Measurements from ENCODE around the gene DMAP1.
"Not testable (repeated sequence)": the region's sequence is repeated elsewhere in the genome, so short reads cannot be mapped to it uniquely, and the experiment has no call there.

Gene DMAP1

GRCh38 chr1:44213222-44214112 is at the start of gene DMAP1:
TSS of gene DMAP1 (plus strand) at chr1:44213471. CDS start at chr1:44213754, 283 bp downstream.
- no peak for FAIRE-seq

GRCh38 chr1:44168520-44169098 is 44.7 kb upstream of the DMAP1 start:
- FAIRE-seq, result no peak

GRCh38 chr1:44170281-44170823 is 42.9 kb upstream of the DMAP1 start:
- FAIRE-seq, result no peak

DNA sequence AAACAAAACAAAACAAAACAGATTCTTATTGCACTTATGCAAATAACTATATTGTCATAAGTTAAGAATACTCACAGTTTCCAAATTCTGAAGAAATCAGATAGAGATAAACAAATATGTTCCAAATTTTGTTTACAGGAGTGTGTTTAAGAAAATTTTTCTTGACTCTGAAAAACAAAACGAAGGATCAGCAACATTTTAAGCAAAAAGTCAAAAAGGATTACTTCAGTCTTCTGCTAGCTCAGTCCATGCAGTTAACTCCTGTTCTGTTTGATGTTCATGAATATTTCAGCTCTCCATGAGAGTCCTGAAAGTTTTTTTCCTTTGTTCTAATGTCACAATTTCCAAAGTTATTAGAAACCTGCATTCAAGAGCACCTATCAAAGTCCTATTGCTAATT is 38.6 kb upstream of the DMAP1 start:
- no peak for FAIRE-seq

DNA sequence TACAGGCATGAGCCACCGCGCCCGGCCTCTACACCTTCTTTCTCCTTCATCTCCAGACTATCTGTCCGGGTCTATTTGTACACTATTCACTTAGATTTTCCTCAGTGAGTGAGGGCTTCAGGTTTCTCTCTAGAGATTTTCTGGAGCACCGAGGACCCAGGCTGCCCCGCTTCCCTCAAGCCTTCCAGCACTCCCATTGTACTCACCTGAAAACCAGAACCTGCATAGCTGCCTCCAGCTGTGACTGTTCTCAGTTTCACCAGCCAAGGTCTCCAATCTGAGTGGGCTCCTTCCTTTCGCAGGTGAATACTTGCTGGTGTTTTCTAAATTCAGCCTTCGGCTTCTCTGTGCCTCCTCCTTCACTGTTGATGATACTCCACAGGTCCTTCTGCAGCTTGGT is 12.9 kb upstream of the DMAP1 start:
- no peak for FAIRE-seq

DNA sequence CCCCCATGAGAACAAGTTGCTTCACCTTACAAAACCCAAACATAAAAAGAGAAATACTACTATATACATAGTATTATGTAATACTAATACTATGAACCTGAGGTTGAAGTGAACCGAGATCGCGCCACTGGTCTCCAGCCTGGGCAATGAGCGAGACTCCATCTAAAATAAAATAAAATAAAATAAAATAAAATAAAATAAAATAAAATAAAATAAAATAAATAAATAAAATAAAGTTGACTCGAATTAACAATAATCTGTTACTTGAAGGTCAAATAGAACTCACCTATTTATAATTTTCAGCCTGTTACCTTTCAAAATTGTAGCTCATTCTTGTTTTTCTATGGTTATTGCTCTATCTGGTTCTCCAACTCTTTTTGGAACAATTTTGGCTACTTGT is 6.7 kb upstream of the DMAP1 start:
- FAIRE-seq, result not testable (repeated sequence)

DNA sequence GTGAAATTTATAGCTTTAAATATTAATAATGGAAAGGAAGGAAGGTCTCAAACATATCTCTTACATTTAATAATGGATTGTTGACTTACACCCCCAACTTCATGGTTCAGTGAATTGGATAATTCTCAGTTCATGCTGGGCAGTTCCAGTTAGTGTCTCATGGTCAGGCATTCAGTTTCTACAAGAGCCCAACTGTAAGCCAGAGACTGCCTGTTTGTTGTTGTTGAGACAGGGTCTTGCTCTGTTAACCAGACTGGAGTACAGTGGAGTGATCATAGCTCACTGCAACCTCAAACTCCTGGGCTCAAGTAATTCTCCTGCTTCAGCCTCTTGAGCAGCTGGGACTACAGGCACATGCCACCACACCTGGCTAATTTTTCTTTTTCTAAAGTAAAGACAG is 5.0 kb upstream of the DMAP1 start:
- no peak for FAIRE-seq

DNA sequence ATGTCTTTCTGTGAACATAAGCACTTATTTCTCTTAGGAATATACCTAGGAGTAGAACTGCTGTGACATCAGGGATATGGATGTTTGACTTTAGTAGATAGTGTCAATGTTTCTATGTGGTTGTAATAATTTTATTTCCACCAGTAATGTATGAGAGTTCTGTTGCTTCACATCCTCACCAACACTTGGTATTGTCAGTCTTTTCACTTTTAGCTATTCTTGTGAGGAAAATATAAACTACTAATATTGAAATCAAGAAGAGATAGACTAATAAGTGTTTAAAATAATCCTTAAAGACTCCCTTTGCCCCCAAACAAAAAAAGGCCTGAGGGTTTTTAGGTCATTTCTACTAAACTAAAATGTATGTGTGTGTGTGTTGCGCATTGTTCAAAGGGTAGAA is 2.7 kb upstream of the DMAP1 start:
- FAIRE-seq, result no peak

DNA sequence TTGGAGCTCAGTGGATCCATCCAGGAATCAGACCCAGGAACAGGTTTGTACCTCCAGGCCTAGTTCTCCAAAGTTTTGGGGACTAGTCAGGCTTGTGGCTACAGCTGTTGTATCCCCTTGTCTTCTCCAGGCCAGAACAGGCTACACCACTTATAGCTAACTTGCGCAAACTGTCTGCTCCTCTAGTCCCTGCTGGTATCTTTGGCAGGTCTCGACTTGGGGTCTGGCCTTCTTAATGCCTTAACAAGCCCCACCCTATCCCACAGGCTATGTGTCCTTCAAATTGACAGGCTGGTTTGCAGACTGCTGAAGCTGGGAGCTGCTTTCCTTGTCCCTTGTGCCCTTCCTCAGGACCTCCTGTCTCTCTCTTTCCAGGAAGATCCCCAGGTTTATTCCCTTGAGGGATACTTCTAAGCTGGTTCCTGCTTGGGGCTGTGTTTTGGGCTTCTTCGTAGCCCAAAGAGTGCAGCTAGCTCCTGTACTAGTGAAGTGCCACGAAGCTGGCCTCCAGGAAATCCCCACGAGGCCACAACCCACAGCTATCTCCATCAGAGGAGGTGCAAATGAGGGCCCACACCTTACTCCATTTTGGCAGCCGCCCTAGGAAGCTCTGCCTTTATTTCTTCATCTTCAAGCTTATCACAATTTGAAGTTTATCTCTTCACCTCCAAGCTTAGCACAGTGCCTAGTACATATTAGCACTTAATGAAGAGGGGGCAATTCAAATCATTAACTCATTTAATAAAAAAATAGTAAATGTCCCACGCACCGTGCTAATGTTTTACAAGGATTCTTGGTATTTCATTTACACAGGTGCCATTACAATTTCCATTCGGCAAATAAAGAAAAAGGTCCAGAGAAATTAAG is 683 bp upstream of the DMAP1 start:
- no peak for FAIRE-seq

DNA sequence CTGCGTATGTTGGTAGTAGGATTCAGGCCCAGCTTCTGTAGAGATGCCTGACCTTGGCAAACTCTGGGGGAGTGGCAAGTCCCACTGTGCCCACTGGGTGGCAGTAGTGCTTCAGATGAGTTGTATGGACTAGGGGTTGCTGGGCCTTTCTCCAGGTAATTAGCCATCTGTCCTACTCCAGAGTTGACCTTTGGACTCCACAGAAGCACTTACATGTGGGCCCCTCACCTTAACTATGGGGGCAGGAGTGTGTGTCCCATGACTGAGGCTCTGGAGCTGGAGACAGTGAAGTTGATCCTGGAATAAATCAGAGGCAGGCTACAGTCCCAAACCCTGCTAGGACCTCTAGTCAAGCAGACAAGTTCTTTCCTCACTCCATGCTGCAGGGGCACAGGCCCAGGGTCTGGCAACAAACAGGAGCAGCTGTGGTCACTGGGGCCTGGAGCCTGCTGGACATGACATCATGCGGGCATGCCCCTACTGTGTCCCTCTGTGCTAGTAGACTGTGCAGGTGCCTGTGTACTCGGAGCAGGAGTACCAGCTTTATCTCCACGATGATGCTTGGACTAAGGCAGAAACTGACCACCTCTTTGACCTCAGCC is 4.6 kb downstream of the DMAP1 start:
- FAIRE-seq, result no peak

GRCh38 chr1:44218503-44219300 is 5.4 kb downstream of the DMAP1 start:
- FAIRE-seq, result no peak

- FAIRE-seq, result no peak
Observed at GRCh38 chr1:44219301-44219626, 6.0 kb downstream of the DMAP1 start.

DNA sequence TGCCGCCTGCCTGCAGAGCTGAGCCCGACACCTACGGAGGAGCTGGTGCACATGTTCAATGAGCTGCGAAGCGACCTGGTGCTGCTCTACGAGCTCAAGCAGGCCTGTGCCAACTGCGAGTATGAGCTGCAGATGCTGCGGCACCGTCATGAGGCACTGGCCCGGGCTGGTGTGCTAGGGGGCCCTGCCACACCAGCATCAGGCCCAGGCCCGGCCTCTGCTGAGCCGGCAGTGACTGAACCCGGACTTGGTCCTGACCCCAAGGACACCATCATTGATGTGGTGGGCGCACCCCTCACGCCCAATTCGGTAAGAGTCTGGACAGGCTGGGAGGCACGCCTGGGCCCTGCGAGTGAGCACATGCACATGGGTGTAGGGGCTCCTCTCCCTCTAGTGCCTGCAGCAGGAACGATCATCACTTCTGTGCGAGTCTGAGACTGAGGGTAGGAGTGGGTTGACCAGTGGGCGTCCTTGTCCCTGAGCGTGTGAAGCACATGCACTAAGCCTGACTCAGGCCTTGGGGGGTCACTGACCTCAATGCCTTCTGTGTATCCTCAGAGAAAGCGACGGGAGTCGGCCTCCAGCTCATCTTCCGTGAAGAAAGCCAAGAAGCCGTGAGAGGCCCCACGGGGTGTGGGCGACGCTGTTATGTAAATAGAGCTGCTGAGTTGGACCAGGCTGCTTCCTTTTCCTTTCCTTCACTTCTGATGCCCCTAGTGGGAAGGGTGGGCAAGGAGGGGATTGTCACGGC is 6.9 kb downstream of the DMAP1 start:
- FAIRE-seq, result no peak

DNA sequence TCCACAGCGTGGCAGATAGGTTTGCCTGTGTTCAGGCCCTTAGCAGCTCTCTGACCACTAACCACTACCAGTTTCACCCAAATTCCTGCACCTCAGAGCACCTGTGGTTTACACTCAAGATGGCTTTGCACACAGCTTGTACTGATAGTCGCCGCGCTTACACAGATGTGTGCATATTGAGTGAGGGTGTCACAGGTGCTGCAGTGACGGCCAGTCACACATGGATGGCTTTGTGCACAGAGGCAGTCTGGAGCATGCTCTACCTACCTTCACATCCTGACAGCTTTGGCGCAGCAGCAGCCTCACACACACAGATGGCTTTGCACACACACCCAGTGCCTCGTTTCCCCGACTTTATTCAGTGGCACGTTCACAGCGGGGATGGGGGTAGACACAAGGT is 7.5 kb downstream of the DMAP1 start:
- FAIRE-seq, result no peak

DNA sequence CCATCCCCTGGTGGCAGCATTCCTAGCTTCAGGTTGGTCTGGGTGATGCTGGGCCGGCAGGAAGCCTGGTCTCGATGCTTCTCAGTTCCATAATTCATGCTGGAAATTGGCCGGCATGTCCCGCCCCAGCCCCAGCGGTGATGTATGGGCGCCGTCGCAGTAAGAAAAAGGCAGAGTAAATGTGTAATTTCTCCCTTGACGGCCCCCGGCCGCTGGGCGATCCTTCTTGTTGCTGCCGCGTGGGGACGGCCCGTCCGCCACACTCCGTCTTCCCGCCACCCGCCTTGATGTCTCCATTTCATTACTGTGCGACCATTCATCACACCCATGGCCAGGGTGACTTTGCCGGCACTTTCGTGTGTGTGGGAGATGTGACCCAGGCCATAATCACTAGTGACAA is 8.5 kb downstream of the DMAP1 start:
- FAIRE-seq, result no peak

DNA sequence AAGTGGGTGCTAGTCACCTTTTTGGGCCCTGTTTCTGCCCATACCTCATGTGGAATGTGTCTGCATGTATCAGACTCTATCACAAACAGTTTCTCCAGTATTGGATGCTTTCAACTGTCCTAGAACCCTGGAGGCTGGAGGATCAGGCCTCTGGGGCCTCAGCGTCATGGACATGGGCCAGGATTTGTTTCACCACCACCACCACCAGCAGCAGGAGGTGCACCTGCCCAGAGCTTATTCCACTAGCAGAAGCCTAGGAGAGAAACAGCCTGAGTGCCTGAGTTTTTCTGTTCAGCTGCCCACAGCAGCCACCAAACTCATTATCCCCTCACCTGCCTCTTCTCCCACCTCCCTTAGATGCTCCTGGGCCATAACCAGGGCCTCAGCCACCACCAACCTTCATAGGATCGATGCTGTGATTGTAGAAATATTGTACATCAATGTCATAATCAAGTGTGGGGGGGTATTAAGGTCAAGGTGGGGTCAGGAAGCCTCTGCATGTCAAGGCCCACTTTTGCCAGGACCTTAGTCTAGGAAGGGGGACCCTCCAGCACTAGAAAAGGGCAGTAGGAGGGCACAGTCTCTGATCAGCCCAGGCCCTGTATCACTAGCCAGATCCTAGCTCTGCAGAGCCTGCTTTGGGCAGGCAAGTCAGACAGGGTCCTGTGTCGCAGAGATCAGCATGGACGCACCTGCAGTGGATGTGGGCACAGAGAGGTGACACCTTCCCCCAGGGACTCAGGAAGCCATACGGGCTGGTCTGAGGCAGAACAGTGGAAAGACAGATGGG is 9.3 kb downstream of the DMAP1 start:
- no peak for FAIRE-seq

GRCh38 chr1:44223187-44223610 is 9.9 kb downstream of the DMAP1 start:
- FAIRE-seq, result no peak

DNA sequence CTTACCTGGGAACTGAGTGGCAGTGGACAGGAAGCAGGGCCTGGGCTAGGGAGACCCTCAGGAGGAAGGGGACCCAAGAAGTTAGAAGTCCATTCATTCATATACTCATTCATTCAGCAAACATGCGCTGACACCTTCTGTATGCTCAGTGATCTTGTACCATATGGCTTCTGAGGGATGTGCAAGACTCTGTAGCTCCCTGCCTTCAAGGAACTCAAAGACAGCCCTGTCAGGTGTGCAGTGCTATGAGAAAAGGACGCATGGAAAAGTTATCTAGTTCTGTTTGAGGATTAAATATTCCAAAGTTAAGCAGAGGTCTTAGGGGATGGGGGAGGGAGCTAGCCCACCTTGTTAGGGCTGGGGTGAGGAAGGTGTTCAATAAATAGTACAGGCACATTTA is 12.5 kb downstream of the DMAP1 start:
- FAIRE-seq, result no peak

DNA sequence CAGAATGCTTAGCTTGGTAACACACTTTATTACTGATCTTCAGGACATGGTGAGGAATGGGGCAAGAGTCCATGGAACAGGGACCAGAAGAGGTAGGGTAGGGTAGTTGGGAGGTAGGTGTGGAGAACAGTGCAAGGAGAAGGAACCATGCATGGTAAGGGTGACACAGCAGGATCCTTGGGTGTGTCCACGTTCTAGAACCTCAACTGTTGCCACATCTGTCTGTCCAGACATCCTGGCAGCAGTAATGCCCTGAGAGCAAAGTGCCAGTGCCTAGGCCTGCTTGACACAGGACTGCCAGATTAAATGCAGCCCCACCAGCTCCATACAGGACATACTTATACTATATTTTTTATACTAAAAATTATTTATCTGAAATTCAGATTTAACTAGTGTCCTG is 13.9 kb downstream of the DMAP1 start:
- FAIRE-seq, result no peak

DNA sequence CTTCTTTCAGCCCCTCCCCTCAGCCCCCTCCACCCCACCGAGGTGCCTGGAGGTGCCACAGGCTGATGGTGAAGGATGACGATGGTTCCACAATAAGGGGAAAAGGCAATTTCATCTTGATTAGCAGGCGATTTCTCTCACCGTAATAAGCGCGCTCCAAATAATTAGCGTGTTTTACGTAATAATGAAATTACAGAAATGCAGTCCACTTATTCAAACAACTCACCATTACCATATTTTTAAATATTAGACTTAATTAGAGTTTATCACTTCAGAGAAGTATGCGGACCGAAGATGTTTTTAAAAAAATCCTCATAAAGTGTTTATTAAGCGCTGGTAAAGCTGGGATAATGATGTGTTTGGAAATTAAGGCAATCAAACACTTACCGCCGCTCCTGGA is 14.9 kb downstream of the DMAP1 start:
- FAIRE-seq, result no peak

Data from A204.1 (cell line).